GM19467 (cell line): ENCODE measurements around the gene THAP5.
"Not testable (repeated sequence)": the region's sequence is repeated elsewhere in the genome, so short reads cannot be mapped to it uniquely, and the experiment has no call there.

Experiments
- ATAC-seq: cut with Tn5 transposase; IDR thresholded peaks from one replicate; pipeline ENCODE4 v1.9.1; 2021; ENCODE audit warnings: mild to moderate bottlenecking, moderate library complexity; ENCODE audit not compliant: unreplicated experiment

THAP5 gene

DNA sequence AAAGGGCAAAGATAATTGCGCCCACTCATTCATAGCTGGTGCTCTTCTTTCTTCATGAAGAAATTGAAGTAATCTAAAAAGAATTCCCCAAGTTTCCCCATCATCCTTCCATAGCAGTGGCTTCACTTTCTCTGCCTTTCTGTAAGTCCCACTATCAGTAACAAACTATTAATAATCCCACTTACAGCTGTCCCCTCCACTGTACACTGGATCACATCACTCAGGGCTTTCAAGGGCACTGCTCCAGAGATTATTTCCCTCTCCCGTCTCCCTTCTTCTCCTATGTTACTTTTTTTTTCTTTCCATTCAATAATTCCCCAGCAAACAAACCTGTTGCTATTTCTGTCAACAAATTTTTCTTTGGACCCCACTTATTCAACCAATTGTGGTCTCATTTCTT is 16.3 kb upstream of the THAP5 start:
- ATAC-seq, result no peak

- no peak for ATAC-seq
Measured at GRCh38 chr7:108584211-108584610, 14.7 kb upstream of the THAP5 start.

DNA sequence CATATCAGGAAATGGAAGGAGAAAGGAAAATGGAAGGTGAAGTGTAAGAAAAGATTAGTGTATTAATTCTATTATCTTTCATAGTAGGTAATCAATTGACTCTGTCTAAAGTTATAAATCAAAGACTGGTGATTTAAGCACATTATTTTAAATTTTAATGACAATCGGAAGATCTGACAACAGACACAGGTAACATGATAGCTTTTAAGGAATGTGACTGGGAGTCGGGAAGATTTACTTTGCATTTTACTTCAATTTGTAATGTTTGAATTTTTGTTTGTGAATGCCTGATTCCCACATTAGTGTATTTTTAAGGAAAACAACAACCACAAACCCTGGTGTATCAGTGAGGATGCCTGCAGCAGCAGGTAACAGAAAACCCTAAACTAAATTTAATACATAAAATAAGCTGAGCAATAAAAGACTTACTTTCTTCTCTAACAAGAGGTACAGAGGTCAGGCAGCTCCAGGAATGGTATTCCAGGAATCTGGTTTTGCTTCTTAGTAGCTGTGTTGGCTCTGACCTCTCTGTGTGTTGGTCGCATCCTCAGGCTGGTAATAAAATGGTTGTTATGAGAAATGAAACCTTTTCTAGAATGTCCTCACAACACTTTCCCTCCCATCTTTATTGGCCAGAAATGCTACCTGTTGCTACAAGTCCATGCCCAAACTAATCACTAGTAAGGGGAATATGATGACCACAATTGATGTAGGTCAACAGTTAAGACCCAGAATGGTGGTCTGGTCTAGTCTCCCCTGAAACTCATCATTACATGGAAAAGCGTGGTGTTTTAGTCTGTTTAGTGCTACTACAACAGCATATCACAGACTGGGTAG is 12.4 kb upstream of the THAP5 start:
- no peak for ATAC-seq

- no peak for ATAC-seq
Measured at GRCh38 chr7:108580298-108580697, 10.8 kb upstream of the THAP5 start.

- ATAC-seq, result no peak
Measured at GRCh38 chr7:108578937-108579336, 9.4 kb upstream of the THAP5 start.

DNA sequence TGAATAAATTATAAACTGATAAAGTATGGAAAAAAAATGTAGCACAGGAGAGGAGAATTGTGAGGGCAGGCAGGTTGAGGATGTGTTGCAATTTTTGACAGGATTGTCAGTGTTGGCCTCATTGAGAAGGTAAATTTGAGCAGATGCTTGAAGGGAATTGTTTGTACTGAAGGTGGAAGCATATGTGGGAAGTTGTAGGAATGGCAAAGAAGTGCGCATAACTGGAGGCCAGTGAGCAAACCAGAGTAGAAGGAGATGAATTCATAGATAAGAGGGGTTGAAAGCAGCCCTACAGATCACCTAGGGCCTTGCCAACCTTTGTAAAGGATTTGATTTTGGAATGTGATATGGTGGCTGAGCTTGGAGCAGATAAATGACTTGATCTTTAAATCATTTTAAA is 6.6 kb upstream of the THAP5 start:
- ATAC-seq, result no peak

- no peak for ATAC-seq
Measured at GRCh38 chr7:108575156-108575555, 5.7 kb upstream of the THAP5 start.

DNA sequence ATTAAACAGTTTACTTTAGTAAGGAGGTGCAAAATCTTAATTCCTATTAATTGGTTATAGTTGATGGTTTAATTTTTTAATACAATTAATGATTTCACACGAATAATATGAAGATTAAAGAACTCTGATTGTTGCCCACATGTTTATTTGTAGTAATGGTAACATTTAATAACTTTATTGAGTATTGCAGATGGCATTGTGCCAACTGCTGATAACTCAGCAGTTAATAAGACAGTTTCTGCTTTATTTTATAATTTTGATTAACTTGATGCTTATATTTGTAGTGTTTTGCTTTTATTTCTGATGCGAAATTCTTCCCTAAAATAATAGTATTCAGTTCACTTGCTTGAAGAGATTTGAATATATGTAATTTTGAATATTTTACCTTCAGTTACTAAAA is 3.0 kb upstream of the THAP5 start:
- ATAC-seq, result no peak

DNA sequence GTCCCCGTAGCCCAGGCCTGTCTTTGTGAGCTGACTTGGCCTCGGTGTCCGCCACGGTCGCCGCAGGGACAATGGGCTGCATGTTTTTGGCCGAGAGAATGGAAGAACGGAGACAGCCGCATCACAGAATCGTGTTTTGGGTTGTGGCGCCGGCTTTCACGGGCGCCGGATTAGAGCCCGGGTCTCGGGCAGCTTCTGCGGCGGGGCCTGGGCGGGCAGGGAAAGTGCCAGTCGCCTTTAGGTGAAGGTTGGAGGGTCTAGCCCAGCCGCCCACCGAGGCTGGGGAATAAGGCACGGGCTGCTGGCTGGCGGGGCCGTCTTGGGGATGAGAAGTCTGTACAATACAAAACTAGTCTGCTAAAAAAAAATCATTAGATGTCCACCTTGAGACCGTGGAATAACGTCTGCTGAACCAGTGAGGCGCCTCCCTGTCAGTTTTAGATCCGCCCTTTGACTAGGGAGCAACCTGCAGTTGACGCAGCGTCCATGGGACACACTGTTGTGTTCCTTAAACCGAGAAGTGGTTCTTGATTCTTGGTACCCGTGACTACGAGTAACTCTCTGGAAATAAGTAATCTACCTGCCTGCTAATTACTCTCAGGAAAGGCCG is 745 bp upstream of the THAP5 start:
- ATAC-seq, result no peak

- ATAC-seq, result no peak
Measured at GRCh38 chr7:108568801-108569380, 615 bp downstream of the THAP5 start.

DNA sequence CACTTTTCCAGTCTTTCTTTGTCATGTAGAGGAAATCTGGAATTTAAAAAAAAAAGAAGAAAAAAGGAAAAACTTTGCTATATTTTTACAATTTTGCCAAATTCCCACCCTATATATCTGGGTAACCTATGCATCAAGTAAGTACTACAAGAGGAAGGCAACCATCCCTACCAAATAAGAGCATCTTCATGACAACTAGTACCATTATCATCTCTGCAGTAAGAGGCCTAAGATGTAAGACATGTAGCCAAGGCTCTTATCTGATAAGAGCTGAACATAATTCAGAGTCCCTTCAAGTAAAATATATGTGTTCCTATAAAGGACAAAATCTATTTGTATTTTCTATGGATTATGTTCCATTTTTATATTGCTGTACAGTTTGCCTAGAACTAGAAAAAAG is 3.5 kb downstream of the THAP5 start:
- no peak for ATAC-seq

DNA sequence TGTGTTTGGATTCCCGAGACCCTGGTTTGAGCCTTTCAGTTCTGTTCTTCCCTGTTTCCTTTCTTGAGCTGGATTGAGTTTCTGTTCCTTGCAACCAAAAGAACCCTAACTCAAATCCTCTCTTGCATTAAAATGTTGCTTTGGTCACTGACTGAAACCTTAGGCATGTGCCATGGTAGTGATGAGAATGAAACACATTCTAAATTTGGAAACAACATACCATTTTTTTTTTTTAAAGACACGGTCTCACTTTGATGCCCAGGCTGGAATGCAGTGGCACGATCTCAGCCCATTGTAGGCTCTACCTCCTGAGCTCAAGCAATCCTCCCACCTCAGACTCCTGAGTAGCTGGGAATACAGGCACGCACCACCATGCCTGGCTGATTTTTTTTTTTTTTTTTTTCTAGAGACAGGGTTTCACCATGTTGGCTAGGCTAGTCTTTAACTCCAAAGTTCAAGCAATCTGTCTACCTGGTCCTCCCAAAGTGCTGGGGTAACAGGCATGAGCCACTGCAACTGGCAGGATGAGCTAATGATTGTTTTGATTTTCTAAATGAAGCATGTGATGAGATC is 8.4 kb downstream of the THAP5 start:
- ATAC-seq, result no peak

GRCh38 chr7:108559253-108559652 is 10.3 kb downstream of the THAP5 start:
- no peak for ATAC-seq

DNA sequence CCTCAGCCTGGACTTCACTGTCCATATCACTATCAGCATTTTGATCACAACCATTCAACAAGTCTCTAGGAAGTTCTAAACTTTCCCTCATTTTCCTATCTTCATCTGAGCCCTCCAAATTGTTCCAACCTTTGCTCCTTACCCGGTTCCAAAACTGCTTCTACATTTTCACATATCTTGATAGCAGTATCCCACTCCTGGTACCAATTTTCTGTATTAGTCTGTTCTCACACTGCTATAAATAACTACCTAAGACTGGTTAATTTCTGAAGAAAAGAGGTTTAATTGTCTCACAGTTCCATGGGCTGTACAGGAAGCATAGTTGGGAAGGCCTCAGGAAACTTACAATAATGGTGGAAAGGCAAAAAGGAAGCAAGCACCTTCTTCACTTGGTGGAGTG is 11.9 kb downstream of the THAP5 start:
- ATAC-seq, result no peak

GRCh38 chr7:108557191-108557590 is 12.3 kb downstream of the THAP5 start:
- ATAC-seq, result no peak

- not testable (repeated sequence) for ATAC-seq
Measured at GRCh38 chr7:108556665-108557064, 12.8 kb downstream of the THAP5 start.

- ATAC-seq, result not testable (repeated sequence)
Measured at GRCh38 chr7:108548141-108548896, 21.2 kb downstream of the THAP5 start.

DNA sequence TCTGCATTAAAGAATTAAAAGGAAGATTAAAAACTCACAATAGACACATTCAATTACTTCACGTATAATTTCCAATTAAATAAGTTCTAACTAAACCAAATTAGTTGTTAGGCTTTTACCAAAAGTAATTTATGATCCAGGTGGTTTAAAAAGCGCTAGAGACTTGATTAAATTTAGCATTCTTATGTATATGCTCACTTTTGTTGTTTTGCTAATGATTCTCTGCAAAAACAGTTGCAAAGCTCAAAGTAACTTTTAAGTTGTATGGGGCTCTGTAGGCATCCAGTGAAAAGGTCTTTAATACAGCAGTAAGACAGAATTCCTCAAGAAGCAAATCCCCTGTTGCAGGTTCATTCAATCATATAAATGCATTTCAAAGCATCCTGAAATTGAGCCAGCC is 28.0 kb downstream of the THAP5 start:
- ATAC-seq, result no peak

GRCh38 chr7:108538685-108539084 is 30.8 kb downstream of the THAP5 start:
- ATAC-seq, result not testable (repeated sequence)

DNA sequence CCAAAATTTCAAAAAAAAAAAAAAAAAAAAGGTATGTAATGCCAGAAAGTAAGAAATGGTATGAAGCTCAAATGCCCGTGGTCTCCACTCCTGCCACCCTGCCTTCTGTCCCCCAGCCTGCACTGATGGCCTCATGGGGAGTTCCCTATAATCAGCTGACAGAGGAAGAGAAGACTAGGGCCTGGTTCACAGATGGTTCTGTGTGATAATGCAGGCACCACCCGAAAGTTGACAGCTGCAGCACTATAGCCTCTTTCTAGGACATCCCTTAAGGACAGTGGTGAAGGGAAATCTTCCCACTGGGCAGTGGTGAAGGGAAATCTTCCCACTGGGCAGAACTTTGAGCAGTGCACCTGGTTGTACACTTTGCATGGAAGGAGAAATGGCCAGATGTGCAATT is 31.3 kb downstream of the THAP5 start:
- not testable (repeated sequence) for ATAC-seq

DNA sequence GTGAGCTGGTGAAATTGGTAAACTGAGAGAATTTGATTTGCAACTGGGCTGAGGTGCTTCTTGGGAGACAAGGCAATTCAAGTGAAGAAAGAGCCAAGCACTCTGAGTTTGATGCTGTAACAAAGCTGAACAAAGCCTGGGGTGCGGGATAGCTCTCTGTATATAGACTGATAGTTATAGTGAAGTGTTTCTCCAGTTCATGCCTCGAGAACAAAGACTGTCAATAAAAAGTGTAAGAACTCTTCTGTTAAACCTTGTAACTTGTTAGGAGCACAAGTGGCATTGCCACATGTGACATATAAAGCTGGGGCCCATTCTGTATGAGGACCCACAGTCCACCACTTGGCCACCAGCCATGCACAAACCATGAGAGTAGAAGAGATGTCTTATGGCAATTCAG is 32.3 kb downstream of the THAP5 start:
- no peak for ATAC-seq
